ENCODE data around the gene P2RX4.
"Not testable (repeated sequence)": the region's sequence is repeated elsewhere in the genome, so short reads cannot be mapped to it uniquely, and the experiment has no call there.

P2RX4 gene

DNA sequence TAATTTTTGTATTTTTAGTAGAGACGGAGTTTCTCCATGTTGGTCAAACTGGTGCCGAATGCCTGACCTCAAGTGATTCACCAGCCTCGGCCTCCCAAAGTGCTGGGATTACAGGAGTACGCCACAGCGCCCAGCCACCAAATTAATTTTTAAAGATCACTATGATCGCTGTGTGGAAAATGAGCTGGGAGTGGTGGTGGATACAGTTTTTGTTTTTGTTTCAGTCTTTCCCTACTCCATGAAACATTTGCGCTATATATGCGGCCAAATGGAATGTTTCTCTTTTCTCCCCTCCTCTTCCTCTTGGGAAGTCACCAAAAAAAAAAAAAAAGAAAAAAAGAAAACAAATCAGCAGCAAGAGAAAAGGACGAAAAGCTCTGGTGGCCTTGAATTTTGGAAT lies 20.8 kb upstream of the P2RX4 start:
- no peak for DNase-seq (ENCODE audit: low read depth in 2 of 2)

DNA sequence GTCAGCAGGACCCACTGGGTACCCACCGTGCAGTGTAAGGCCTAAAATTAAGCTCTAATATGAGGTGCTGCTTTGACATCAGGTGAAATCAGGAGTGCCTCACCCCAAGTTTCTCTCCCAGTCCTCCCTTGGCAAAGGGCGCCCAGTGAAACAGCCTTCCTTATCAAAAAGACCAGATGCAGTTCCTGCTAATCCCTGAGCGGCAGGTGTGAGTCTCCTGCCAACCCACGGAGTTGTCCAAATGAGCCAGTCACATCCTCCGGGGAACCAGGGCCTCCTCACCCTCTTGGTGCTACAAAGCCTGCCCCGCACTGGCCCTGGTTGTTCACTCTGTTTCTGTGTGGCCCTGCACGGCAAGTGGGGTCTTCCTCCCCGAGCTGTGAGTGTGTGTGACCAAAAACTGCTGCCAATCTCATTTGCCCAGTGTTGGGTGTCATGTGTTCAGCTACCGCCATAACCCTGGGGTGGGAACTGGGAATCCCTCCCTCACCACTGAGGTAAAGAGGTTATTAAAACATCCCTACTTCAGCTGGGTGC lies 20.2 kb upstream of the P2RX4 start:
- DNase-seq (ENCODE audit: low read depth in 2 of 2), result no peak

DNA sequence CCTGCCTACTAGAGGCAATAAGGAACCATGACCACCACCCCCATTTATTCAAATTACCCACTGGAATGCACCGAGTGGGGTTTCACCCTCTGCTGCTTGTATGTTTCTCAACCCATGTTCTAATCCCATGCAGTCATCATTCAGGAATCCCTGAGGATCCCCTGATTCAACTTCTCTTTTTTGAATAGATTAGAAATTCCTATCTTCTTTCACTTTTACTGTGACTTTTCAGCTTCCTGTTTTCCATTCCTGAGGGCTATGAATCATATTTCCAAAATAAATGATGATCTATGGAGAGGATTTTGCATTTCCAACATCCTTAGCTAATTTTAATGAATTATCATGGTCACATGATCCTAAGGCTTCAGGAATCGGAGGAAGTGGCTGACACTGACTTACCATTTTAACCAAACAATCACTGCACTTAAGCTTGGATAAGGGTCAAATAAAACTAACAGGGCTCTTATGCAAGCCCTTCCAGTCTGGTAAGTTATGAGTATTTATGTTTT lies 19.4 kb upstream of the P2RX4 start:
- no peak for DNase-seq (ENCODE audit: low read depth in 2 of 2)

DNA sequence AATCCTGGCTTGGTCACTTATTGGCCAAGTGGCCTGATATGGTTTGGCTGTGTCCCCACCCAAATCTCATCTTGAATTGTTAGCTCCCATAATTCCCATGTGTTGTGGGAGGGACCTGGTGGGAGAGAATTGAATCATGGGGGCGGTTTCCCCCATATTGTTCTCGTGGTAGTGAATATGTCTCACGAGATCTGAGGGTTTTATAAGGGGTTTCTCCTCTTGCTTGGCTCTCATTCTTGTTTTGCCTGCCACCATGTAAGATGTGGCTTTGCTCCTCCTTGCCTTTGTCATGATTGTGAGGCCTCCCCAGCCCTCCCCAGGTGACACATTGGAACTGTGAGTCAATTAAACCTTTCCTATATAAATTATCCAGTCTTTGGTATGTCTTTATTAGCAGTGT lies 18.8 kb upstream of the P2RX4 start:
- no peak for DNase-seq (ENCODE audit: low read depth in 2 of 2)

DNA sequence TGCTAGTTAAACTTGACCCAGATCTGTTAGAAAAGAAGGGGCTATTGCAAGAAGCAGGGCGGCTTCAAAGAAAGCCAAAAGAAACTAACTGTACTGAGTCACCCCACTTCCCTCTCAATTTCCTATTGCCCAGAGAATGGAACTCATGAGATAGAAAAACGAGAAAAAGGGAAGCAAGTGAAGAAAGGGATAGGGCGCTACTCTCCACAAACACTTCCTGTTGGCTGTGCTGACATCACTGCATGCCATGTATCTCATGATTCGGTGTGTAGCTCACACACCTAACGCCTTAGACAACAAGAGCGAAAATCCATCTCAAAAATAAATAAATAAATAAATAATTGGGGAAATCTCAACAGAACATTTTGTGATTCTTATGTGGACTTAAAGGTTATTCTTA lies 13.0 kb upstream of the P2RX4 start:
- no peak for DNase-seq (ENCODE audit: low read depth in 2 of 2)

DNA sequence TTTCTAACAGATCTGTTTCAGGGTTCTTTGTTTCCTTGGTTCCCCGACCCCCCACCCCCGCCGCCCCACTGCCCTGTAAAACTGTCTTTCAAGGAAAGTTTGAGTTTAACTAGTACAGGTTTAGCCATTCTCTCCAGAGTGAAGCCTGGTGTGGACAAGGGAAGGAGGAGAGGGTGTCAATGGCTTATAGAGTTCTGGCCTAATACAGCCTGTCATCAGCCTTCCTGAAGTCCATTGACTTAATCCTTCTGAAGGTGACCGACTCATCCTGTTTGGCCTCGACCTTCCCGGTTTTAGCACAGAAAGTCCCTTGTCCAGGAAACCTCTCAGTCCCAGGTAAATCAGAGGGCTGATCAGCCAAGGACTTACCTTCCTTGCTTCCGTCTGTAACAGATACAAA lies 11.0 kb upstream of the P2RX4 start:
- no peak for DNase-seq (ENCODE audit: low read depth in 2 of 2)

DNA sequence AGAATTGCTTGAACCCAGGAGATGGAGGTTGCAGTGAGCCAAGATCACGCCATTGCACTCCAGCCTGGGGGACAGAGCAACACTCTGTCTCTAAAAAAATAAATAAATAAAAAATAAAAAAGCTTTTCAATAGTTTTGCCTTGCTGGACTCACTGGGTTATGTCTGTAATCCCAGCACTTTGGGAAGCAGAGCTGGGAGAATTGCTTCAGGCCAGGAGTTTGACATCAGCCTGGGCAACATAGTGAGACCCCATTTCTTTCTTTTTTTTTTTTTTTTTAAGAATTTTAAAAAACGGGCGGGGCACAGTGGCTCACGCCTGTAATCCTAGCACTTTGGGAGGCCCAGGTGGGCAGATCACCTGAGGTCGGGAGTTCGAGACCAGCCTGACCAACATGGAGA lies 8.8 kb upstream of the P2RX4 start:
- not testable (repeated sequence) for DNase-seq (ENCODE audit: low read depth in 2 of 2)

DNA sequence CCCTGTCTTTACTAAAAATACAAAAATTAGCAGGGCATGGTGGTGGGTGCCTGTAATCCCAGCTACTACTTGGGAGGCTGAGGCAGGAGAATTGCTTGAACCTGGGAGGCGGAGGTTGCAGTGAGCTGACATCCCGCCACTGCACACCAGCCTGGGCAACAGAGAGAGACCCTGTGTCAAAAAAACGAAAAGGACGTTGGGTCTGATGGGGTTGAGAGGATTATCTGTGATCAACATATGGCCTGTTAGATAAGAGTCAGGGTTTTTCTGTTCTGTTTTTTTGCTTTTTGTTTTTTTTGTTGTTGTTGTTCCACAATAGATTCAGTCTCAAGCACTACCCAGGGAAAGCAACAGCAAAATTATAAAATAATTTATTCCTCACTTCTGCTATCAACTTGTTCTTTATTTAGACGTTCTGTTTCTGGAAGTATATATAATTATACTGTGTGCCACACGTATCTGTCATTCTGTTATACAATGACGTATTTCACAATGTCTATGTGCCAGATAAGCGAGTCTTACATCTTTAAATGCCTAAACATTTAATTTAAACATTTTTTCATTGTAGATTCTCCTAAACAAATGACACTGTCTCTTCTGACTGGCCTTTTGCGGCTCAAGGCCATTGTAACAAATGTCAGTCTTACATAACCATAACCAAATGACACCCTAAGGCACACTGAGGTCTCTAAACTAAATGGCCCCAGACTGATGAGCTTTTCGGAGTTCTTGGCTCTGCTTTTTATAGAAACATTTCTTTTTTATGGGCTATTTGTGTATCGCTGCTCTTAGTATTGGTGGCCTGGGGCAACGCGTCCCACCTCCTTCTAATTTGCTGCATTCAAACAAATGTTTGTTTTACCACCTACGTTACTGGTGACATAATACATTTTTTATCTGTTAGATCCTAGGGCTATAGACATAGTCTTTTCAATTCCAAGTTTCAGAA lies 7.2 kb upstream of the P2RX4 start:
- DNase-seq (ENCODE audit: low read depth in 2 of 2), result no peak

DNA sequence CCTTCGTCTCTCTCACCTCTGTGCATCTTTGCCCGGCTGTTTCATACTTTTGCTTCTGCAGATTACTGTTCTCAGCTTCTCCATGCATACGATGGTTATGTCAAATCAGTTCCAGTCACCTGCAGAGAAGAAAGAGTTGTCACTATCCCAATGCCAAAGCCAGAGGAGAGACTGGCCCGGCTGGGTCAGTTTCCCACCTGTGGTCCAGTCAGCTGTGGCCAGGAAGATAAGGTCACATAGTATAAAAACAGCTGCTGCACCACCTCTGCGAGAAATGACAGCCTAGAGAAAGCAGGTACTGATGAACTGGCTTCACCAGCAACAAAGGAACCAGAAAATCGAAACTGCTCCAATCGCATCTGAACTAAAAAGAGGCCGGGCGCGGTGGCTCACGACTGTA lies 6.4 kb upstream of the P2RX4 start:
- DNase-seq (ENCODE audit: low read depth in 2 of 2), result no peak

DNA sequence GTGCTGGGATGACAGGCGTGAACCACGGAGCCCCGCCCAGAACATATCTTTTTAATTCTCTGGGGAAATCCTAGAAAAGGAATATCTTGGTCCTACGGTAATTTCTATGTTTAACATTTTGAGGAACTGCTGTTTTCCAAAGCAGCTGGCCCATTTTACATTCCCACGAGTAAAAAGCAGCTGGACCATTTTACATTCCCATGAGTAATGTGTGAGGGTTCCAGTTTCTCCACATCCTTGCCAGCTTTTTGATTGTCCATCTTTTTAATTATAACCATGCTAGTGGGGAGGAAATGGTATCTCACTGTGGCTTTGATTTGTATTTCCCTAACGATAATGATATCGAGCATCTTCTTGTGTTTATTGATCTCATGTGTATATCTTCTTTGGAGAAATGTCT lies 4.4 kb upstream of the P2RX4 start:
- DNase-seq (ENCODE audit: low read depth in 2 of 2), result no peak

DNA sequence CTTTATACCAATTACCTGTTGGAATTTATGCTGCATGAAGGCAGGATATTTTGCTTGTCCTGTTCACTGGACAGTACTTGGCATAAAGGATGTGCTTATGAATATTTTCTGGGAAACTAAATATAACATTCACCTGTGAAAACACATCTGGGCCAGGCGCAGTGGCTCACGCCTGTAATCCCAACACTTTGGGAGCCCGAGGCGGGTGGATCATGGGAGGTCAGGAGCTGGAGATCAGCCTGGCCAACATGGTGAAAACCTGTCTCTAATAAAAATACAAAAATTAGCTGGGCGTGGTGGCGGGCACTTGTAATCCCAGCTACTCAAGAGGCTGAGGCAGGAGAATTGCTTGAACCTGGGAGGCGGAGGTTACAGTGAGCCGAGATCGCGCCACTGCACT lies 1.4 kb upstream of the P2RX4 start:
- DNase-seq (ENCODE audit: low read depth in 2 of 2), result not testable (repeated sequence)

DNA sequence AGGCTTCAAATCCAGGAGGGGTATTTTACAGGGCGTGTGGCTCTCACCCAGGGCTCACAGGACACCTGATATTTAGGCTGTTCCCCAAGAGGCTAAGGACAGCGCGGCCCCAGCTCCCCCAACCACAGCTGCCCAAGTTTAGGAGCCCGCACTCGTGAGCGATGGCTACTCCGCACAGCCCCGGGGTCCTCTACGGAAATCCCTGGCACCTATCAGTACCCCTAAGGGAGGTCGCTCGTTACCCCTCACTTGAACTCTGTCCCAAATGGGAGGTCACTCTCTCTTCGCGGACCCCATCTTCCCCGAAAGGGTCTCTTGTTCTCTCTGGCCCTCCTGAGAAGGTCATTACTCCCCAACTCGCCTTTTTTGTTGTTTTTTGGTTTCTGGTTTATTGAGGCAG lies 708 bp upstream of the P2RX4 start:
- no peak for DNase-seq (ENCODE audit: low read depth in 2 of 2)

DNA sequence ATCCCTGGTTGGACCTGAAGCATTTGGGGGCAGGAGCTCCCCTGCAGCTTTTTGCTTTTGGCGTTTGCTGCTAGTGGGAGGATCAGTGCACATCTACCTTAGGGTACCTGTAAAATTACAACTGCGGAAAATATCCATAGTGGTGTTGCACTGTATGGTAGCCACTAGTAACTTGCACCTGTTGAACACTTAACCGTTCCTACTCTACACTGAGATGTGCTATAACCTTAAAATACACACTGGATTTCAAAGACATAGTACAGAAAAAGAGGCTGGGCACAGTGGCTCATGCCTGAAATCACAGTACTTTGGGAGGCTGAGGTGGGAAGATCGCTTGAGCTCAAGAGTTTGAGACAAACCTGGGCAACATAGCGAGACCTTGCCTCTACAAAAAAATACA lies 2.9 kb downstream of the P2RX4 start:
- no peak for DNase-seq (ENCODE audit: low read depth in 2 of 2)

DNA sequence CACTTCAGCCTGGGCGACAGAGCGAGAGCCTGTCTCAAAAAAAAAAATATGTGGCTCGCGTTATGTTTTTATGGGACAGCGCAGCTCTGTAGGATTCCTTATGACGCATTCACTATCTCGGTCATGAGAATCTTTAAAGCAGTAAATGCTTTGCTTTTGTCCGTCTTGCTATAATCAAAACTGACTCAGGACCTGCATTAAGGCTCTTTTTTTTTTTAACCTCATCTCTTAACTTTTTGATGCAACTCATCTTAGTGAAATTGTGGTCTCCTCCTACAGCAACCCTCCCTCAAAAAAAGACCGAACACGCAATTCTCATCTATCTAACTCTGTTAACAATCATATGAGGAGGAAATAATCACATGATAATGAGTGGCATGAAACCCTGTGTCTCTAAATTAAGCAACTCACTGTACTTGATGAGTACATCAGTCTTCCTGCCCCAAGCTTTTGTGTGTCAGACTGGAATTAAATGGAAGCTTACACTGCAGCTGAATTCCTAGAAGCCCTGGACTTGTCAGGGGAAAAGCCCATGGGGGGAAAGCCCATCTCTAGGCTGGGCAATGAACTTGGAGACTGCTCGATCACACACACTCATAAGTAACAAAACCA lies 4.3 kb downstream of the P2RX4 start:
- no peak for DNase-seq (ENCODE audit: low read depth in 2 of 2)

DNA sequence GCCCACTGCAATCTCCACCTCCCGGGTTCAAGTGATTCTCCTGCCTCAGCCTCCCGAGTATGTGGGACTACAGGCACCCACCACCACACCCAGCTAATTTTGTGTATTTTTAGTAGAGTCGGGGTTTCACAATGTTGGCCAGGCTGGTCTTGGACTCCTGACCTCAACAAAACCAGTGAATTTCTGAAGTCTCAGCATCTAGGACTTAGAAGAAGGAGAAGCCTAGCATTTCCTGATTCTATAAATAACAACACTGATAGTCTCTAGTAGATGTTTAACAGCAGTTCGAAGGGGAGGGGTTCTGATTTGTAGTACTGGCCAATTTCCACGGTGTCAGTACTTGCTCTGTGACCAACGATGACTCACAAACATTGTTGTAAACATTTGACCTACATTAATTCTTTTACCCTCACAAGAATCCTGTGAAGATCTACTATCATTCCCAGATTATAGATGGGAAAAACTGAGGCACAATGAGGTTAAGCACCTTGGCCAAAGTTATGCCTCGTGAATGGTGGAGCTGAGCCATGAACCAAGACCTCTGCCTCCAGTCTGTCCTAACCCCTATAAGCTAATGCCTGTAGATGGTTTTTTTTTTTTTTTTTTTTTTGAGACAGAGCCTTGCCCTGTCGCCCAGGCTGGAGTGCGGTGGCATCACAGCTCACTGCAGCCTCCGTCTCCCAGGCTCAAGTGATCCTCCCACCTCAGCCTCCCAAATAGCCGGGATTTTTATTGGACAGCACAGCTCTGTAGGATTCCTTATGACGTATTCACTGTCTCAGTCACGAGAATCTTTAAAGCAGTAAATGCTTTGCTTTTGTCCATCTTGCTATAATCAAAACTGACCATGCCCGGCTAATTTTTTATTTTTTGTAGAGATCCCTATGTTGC lies 5.2 kb downstream of the P2RX4 start:
- no peak for DNase-seq (ENCODE audit: low read depth in 2 of 2)

DNA sequence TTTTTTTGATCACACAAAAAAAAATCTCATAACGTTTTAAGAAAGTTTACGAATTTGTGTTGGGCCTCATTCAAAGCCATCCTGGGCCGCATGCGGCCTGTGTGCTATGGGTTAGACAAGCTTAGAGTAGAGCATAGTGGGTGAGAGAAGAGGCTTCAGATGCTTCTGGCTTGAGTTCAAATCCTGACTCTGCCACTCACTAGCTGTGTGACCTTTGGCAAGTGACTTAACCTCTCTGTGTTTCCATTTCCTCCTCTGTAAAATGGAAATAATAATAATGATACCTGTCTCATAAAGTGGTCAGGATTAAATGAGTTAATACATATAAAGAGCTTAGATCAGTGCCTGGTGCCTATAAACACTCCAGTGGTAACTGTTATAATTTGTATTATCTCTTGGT lies 6.2 kb downstream of the P2RX4 start:
- DNase-seq (ENCODE audit: low read depth in 2 of 2), result no peak

DNA sequence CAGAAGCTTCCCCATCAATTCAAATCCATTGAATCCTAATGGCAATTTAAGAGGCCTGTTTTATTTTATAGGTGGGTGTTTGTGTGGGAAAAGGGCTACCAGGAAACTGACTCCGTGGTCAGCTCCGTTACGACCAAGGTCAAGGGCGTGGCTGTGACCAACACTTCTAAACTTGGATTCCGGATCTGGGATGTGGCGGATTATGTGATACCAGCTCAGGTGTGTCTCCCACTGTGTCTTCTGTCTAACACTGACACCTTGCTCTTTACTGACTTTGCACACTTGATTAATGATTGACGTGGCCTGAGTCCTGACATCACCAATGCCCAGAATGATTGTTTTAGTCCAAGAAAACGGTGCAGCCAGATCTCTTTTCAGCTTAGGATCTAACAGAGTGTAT lies 7.1 kb downstream of the P2RX4 start:
- no peak for DNase-seq (ENCODE audit: low read depth in 2 of 2)

DNA sequence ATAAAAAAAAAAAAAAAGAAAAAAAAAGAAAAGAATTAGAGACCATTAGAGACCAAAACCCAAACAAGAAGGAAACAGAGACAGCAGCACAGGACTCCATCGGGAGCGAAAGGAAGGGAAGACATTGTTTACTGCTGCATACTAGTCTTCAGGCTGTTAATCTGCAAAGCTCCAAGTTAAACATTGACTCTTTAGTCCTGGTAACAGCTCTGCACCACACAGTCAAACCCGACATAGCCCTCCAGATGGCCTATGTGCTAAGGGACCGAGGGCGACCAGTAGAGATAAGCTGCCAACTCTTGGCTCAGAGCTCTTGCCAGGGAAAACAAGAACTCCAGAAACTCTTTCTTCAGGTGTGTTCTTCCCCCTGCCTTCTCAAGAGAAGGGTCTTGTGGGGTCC lies 7.8 kb downstream of the P2RX4 start:
- no peak for DNase-seq (ENCODE audit: low read depth in 2 of 2)

DNA sequence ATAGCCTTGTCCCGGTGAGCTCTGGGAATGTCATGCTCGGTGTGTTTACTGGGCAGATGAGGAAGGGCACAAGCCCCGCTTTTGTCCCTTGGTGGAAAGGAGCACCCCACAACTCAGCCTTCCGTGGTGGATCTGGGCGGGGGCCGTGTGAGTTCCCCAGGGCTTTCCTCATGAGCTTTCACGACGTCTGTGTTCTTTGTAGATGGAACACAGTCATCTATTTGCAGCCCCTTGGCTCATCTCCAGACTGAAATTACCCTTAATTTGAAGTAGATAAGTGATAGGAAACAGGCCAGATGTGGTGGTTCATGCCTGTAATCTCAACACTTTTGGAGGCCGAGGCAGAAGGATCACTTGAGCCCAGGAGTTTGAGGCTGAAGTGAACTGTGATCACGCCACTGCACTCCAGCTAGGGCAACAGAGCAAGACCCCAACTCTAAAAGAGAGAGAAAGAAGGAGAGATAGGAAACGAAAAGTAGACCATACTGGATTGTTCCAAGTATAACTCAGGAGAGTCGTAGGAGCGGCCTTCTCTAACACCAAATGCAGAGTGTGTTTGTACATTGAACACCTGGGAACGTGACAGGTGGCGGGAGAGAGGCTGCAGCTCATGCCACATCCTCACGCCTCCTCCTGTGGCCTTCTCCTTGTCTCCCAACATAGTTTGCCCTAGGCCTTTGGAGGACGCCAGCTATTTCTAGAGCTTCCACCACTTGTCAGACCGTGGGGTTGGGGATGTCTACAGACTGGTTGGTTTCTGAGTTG lies 8.8 kb downstream of the P2RX4 start:
- DNase-seq (ENCODE audit: low read depth in 2 of 2), result no peak

DNA sequence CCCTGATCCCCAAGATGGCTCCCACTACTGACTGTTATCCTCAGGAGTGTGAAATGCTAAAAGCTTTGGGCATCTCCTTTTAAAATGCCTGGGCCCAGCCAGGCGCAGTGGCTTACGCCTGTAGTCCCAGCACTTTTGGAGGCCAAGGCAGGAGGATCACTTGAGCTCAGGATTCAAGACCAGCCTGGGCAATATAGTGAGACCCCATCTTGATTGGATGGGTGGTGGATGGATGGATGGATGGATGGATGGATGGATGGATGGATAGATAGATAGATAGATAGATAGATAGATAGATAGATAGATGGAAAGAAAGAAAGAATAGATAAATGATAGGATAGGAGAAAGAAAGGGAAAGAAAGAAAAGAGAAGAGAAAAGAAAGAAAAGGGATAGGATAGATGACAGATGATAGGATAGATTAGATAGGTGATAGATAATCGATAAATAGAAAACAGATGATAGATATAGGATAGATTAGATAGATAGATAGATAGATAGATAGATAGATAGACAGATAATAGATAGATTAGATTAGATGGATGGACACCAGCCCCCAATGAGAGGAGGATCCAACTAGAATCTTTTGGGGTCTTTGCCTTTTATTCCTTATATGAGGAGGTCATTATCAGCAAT lies 9.5 kb downstream of the P2RX4 start:
- no peak for DNase-seq (ENCODE audit: low read depth in 2 of 2)

DNA sequence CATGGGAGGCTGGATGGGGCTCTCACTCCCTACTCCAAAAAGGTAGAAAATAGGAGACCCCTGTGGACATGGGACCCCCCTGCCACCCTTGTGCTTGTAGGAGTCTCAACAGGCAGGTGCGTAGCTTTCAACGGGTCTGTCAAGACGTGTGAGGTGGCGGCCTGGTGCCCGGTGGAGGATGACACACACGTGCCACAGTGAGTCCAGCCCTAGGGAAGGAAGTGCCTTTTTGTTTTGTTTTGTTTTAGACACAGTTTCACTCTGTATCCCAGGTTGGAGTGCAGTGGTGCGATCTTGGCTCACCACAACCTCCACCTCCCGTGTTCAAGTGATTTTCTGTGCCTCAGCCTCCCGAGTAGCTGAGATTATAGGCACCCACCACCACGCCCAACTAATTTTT lies 12.9 kb downstream of the P2RX4 start:
- no peak for DNase-seq (ENCODE audit: low read depth in 2 of 2)
